Keratinocyte (primary cell): ENCODE results near the gene OLIG1. TPM values are rescaled to one million over a fixed set of nuclear protein-coding genes. Genes with fewer than 3 reads are reported as not detected.

ENCODE experiments used
- DNase-seq: peaks from one replicate; pipeline ENCODE4 v3.0.0-alpha.2; 2011; ENCODE audit warnings: low read depth, missing footprints, low spot score
- FAIRE-seq: peaks from 2 replicates; lab custom pipeline; 2011; peaks lifted over from hg19 to GRCh38; lab: Jason Lieb, UNC
- H2AFZ ChIP-seq: 2 replicates; pipeline ENCODE4 v1.6.0; 2012; ENCODE audit warnings: low read length, control low read depth, inconsistent platforms; ENCODE audit not compliant: control insufficient read depth
- H3K27ac ChIP-seq: 2 replicates; pipeline ENCODE4 v1.5.1; 2011; ENCODE audit warnings: low read length; ENCODE audit not compliant: control insufficient read depth, insufficient read depth
- H3K27me3 ChIP-seq: 3 replicates; pipeline ENCODE4 v1.6.0; 2011; ENCODE audit warnings: low read length; ENCODE audit not compliant: control insufficient read depth, insufficient read depth; ENCODE audit errors: extremely low read depth
- H3K36me3 ChIP-seq, 2 experiments: 2 replicates in 1 of 2; 3 replicates in 1 of 2; pipeline ENCODE4 v1.5.1; 2011; ENCODE audit warnings: low read length in 2 of 2, mild to moderate bottlenecking in 1 of 2; ENCODE audit not compliant: control insufficient read depth in 2 of 2, insufficient read depth in 2 of 2; ENCODE audit errors: extremely low read depth in 1 of 2
- H3K4me1 ChIP-seq: 3 replicates; pipeline ENCODE4 v1.5.1; 2011; ENCODE audit warnings: low read length; ENCODE audit not compliant: control insufficient read depth, insufficient read depth; ENCODE audit errors: extremely low read depth
- H3K4me2 ChIP-seq: 3 replicates; pipeline ENCODE4 v1.6.0; 2011; ENCODE audit warnings: low read depth, low read length; ENCODE audit not compliant: control insufficient read depth, insufficient read depth; ENCODE audit errors: extremely low read depth
- H3K4me3 ChIP-seq, 3 experiments: fragments of 200-600 bp in 1 of 3; sonication (generic) in 1 of 3; 2 replicates in 2 of 3; 3 replicates in 1 of 3; pipeline ENCODE4 v1.5.1; 2011 to 2016; ENCODE audit warnings: low read length in 3 of 3, mild to moderate bottlenecking in 3 of 3, control low read depth in 2 of 3, inconsistent platforms in 1 of 3, low read depth in 1 of 3, mixed read lengths in 1 of 3, mixed run types in 1 of 3, moderate library complexity in 1 of 3; ENCODE audit not compliant: control insufficient read depth in 2 of 3, insufficient read depth in 2 of 3; ENCODE audit errors: extremely low read depth in 1 of 3
- H3K79me2 ChIP-seq: 2 replicates; pipeline ENCODE4 v1.6.0; 2012; ENCODE audit warnings: low read length; ENCODE audit not compliant: control insufficient read depth, insufficient read depth
- H3K9ac ChIP-seq: 3 replicates; pipeline ENCODE4 v1.6.0; 2011; ENCODE audit warnings: low read length; ENCODE audit not compliant: control insufficient read depth, insufficient read depth; ENCODE audit errors: extremely low read depth
- H3K9me1 ChIP-seq: 3 replicates; pipeline ENCODE4 v1.6.0; 2011; ENCODE audit warnings: low read length; ENCODE audit not compliant: control insufficient read depth, insufficient read depth; ENCODE audit errors: extremely low read depth
- H3K9me3 ChIP-seq: 2 replicates; pipeline ENCODE4 v1.5.1; 2012; ENCODE audit warnings: low read depth, low read length; ENCODE audit not compliant: control insufficient read depth
- H4K20me1 ChIP-seq: 3 replicates; pipeline ENCODE4 v1.6.0; 2011; ENCODE audit warnings: low read length; ENCODE audit not compliant: control insufficient read depth, insufficient read depth; ENCODE audit errors: extremely low read depth
- EZH2 ChIP-seq: IDR thresholded peaks from one replicate; pipeline ENCODE4 v1.6.1; 2012; ENCODE audit warnings: inconsistent platforms, mild to moderate bottlenecking, low read length, moderate library complexity
- dilution Hi-C: fragments of 300-500 bp; cut with MboI; formaldehyde crosslinking; loops from one replicate; pipeline ENCODE4 v1.7.0; 2020; ENCODE audit warnings: low sequenced_read_pairs; ENCODE audit not compliant: extremely low pct_ligation_motif_present
- polyA plus RNA-seq, 5 experiments: library from polyadenylated mRNA; depleted of rRNA in 3 of 5; stranded (reverse) in 3 of 5; stranded (forward) in 1 of 5; unstranded in 1 of 5; fragments of >200 nt; gene quantifications; 1 replicate in 1 of 5; 2 replicates in 3 of 5; 3 replicates in 1 of 5; pipeline versions ENCODE4 v1.2.1 to v1.2.3, GENCODE V29; 2011 to 2012; ENCODE audit warnings: missing spikeins in 2 of 5, low read depth in 1 of 5, low replicate concordance in 1 of 5
- TF ChIP-seq, protein P1 (sequence below), 3 experiments: IDR thresholded peaks in 1 of 3; conservative IDR thresholded peaks in 1 of 3; optimal IDR thresholded peaks in 1 of 3; 2 replicates in 2 of 3; 3 replicates in 1 of 3; pipeline versions ENCODE3 to v1.5.1; 2011; ENCODE audit warnings: low read length in 3 of 3, mild to moderate bottlenecking in 3 of 3, moderate library complexity in 2 of 3, control low read depth in 1 of 3, inconsistent platforms in 1 of 3; ENCODE audit not compliant: insufficient read depth in 2 of 3; ENCODE audit errors: extremely low read depth in 1 of 3

Gene OLIG1
- polyA plus RNA-seq, 1 donor (not counting 4 experiments of a cell fraction or from before 2014, with no cell fraction given): not detected

- peak; percentile 24 for TF ChIP-seq EZH2
- TF ChIP-seq, protein P1, sequence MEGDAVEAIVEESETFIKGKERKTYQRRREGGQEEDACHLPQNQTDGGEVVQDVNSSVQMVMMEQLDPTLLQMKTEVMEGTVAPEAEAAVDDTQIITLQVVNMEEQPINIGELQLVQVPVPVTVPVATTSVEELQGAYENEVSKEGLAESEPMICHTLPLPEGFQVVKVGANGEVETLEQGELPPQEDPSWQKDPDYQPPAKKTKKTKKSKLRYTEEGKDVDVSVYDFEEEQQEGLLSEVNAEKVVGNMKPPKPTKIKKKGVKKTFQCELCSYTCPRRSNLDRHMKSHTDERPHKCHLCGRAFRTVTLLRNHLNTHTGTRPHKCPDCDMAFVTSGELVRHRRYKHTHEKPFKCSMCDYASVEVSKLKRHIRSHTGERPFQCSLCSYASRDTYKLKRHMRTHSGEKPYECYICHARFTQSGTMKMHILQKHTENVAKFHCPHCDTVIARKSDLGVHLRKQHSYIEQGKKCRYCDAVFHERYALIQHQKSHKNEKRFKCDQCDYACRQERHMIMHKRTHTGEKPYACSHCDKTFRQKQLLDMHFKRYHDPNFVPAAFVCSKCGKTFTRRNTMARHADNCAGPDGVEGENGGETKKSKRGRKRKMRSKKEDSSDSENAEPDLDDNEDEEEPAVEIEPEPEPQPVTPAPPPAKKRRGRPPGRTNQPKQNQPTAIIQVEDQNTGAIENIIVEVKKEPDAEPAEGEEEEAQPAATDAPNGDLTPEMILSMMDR (optimal IDR thresholded peaks at IDR 0.05 in 1 of 3, IDR thresholded peaks at IDR 0.05 in 1 of 3, conservative IDR thresholded peaks at IDR 0.05 in 1 of 3; ENCODE audit: extremely low read depth in 1 of 3, insufficient read depth in 2 of 3, low read length in 3 of 3): no peak
- FAIRE-seq (no peak), DNase-seq (no peak)
- Histone ChIP-seq H3K4me3 (no peak overlapping the region), H3K27ac (no peak overlapping the region), H3K9ac (no peak overlapping the region), H3K27me3 (peaks cover 100% of the 10 kb centered on the region), H3K4me2 (no peak overlapping the region), H4K20me1 (peaks cover 2% of the 10 kb centered on the region), H2AFZ (no peak overlapping the region), H3K4me1 (no peaks in the 10 kb centered on the region), H3K9me1 (no peaks in the 10 kb centered on the region), H3K36me3 (no peaks in the 10 kb centered on the region), H3K79me2 (no peaks in the 10 kb centered on the region), H3K9me3 (no peaks in the 10 kb centered on the region)
- dilution Hi-C loops: no loop called here
Observed at GRCh38 chr21:33029975-33030461, 39.9 kb upstream of the OLIG1 start.

GRCh38 chr21:33030633-33031032 lies 39.3 kb upstream of the OLIG1 start:
- no peak overlapping the region for H3K4me2 ChIP-seq
- H3K27me3 ChIP-seq: peaks cover 100% of the 10 kb centered on the region
- no peaks in the 10 kb centered on the region for H3K9me3 ChIP-seq
- dilution Hi-C loops: no loop called here
- peaks cover 2% of the 10 kb centered on the region for H4K20me1 ChIP-seq
- H3K27ac ChIP-seq: no peak overlapping the region
- H3K4me1 ChIP-seq: no peaks in the 10 kb centered on the region
- no peak for TF ChIP-seq EZH2
- TF ChIP-seq, protein P1 (optimal IDR thresholded peaks at IDR 0.05 in 1 of 3, IDR thresholded peaks at IDR 0.05 in 1 of 3, conservative IDR thresholded peaks at IDR 0.05 in 1 of 3; ENCODE audit: extremely low read depth in 1 of 3, insufficient read depth in 2 of 3, low read length in 3 of 3): no peak
- H3K36me3 ChIP-seq: no peaks in the 10 kb centered on the region
- FAIRE-seq: no peak
- no peaks in the 10 kb centered on the region for H3K9me1 ChIP-seq
- H2AFZ ChIP-seq: no peak overlapping the region
- H3K79me2 ChIP-seq: no peaks in the 10 kb centered on the region
- H3K4me3 ChIP-seq: no peak overlapping the region
- no peak for DNase-seq
- no peak overlapping the region for H3K9ac ChIP-seq
